ENCODE results near the gene ECT2. TPM values are rescaled to one million over a fixed set of nuclear protein-coding genes. Genes with fewer than 3 reads are reported as not detected.
A peak's percentile ranks its signal among the peaks of the same experiment; 100 is the strongest.

Gene ECT2
- total RNA-seq, 2 donors from 2014 or later, result 42.9 to 72.3 TPM

DNA sequence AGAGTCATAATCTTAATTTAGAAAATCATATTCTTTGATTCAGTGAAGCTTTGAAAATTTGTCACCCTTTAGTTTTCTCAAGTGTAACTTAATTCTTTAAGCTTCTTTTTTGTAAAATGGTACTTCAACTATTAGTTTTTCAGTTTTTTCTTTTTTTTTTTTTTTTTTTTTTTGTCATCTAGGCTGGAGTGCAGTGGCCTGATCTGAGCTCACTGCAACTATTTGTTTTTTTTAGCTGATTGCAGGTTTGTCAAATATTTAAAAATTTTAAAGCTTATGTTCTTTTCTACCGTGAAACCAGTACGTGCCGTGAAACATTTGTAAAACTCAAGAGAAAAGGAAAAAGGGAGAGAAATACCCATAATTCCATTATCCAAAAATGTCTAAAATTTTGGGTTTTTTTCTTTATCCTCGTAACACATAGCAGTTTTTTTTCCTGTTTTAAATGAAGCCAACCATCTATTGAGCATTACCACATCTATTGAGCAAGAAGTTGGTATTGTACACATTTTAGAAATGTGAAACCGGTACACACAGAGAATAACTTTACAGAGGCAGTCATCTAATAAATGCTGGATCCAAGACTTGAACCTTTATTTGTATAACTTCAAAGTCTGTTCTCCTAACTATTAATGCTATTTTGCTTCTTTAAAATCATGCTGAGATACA, 25.7 kb downstream of the ECT2 start:
- ATAC-seq, result no peak
- DNase-seq (ENCODE audit: low spot score in 2 of 2), result no peak
- Mint-ChIP-seq H3K36me3 (peaks cover 12 to 47% of the 10 kb centered on the region in 2 donors), H3K9me3 (no peaks in the 10 kb centered on the region), H3K27ac (no peak overlapping the region)

DNA sequence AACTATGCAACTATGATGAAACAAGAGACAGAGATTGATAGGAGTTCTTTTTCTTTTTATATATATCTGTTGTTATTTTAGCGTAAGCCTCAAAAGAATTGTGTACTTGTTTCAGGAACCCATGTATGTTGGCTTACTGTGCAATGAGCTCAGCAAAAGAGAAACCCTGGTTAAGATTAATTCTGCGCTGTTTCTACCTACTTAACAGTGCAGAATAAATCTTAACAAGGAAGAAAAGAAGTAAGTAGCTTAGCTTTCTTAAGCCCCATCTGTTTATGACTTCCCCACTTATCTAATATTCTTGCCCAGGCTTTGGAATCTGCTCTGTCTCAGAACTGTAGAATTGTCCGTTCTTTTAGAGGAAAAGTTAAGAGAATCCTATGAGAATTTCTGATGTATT, 27.4 kb downstream of the ECT2 start:
- ATAC-seq, result no peak
- no peak for DNase-seq (ENCODE audit: low spot score in 2 of 2)
- peaks cover 12 to 50% of the 10 kb centered on the region in 2 donors for H3K36me3 Mint-ChIP-seq
- H3K9me3 Mint-ChIP-seq, result no peaks in the 10 kb centered on the region
- no peak overlapping the region for H3K27ac Mint-ChIP-seq

GRCh38 chr3:172782235-172782634, 31.7 kb downstream of the ECT2 start:
- DNase-seq (ENCODE audit: low spot score in 2 of 2), result no peak
- Mint-ChIP-seq H3K27ac (no peak overlapping the region), H3K36me3 (peaks cover 0 to 27% of the 10 kb centered on the region in 2 donors), H3K9me3 (no peaks in the 10 kb centered on the region)
- no peak for ATAC-seq

GRCh38 chr3:172786036-172786435, 35.5 kb downstream of the ECT2 start:
- Mint-ChIP-seq H3K36me3 (peaks cover 17 to 33% of the 10 kb centered on the region in 2 donors), H3K9me3 (no peaks in the 10 kb centered on the region), H3K27ac (no peak overlapping the region)
- DNase-seq (ENCODE audit: low spot score in 2 of 2) (no peak), ATAC-seq (no peak)

GRCh38 chr3:172787019-172787418, 36.5 kb downstream of the ECT2 start:
- H3K27ac Mint-ChIP-seq, result no peak overlapping the region
- no peak for ATAC-seq
- peaks cover 17 to 36% of the 10 kb centered on the region in 2 donors for H3K36me3 Mint-ChIP-seq
- H3K9me3 Mint-ChIP-seq, result no peaks in the 10 kb centered on the region
- DNase-seq (ENCODE audit: low spot score in 2 of 2), result no peak

DNA sequence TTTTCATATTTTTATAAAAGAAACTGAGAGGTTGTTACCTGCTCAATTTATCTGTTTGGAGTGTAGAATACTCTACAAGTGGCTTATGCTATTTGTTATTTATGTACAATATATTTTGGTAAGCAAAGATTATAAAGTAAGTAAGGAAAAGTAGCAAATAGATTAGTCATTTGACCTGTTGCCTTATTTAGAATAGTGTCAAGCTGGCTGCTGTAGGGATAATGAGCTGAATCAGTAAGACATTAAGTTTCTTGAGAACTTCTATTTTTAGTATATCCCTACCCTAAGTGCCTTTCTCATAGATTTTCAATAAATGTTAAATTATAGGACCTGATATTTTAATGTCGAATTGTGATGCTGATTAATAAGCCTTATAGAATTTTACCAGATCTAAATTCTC, 37.2 kb downstream of the ECT2 start:
- Mint-ChIP-seq H3K27ac (no peak overlapping the region), H3K36me3 (peaks cover 17 to 36% of the 10 kb centered on the region in 2 donors)
- DNase-seq (ENCODE audit: low spot score in 2 of 2), result no peak

GRCh38 chr3:172799246-172799645, 48.7 kb downstream of the ECT2 start:
- no peak overlapping the region for H3K27ac Mint-ChIP-seq
- peaks cover 0 to 4% of the 10 kb centered on the region in 2 donors for H3K36me3 Mint-ChIP-seq
- no peaks in the 10 kb centered on the region for H3K9me3 Mint-ChIP-seq
- ATAC-seq (no peak), DNase-seq (ENCODE audit: low spot score in 2 of 2) (no peak)

More for the DNA sequence above, 37.2 kb downstream of the ECT2 start:
- no peaks in the 10 kb centered on the region for H3K9me3 Mint-ChIP-seq
- no peak for ATAC-seq

- no peak for ATAC-seq
- H3K9me3 Mint-ChIP-seq, result no peaks in the 10 kb centered on the region
- H3K27ac Mint-ChIP-seq, result no peak overlapping the region
- H3K36me3 Mint-ChIP-seq, result no peaks in the 10 kb centered on the region
- no peak for DNase-seq (ENCODE audit: low spot score in 2 of 2)
These were observed 49.6 kb downstream of the ECT2 start for GRCh38 chr3:172800156-172800555.

- peaks cover 0 to 6% of the 10 kb centered on the region in 2 donors for H3K36me3 Mint-ChIP-seq
- no peaks in the 10 kb centered on the region for H3K9me3 Mint-ChIP-seq
- no peak for DNase-seq (ENCODE audit: low spot score in 2 of 2)
- H3K27ac Mint-ChIP-seq, result no peak overlapping the region
- ATAC-seq, result peak in 1 of 2 donors; percentile 20
These were observed 53.0 kb downstream of the ECT2 start for GRCh38 chr3:172803489-172803888.

GRCh38 chr3:172804323-172804722, 53.8 kb downstream of the ECT2 start:
- no peak for ATAC-seq
- H3K9me3 Mint-ChIP-seq, result no peaks in the 10 kb centered on the region
- H3K27ac Mint-ChIP-seq, result no peak overlapping the region
- peaks cover 0 to 6% of the 10 kb centered on the region in 2 donors for H3K36me3 Mint-ChIP-seq
- no peak for DNase-seq (ENCODE audit: low spot score in 2 of 2)

DNA sequence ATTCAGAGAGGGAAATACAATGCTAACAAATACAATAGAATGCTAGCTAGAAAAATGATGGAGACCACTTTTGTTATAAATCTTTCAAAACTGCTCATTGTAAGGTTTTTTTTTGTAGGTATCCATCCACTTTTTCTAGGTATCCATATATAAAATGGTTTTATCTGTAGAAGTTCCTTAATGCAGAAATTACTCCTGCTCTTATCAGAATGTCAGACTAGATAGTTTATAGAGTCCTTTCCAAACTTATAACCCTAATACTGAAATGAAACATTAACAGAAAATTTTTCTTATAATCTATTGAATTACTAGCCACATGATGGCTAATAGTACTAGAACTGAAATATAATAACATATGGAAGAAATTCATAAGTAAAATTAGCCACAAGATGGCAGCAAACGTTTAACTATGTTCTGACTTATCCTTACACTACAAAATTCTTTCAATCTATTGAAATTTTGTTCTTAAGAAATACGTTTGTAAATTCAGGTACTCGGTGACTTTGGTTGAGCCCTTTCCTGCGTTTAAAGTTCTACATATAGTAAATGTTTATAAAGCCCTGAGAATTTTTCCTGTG, 58.5 kb downstream of the ECT2 start:
- ATAC-seq (no peak), DNase-seq (ENCODE audit: low spot score in 2 of 2) (no peak)
- Mint-ChIP-seq H3K36me3 (peaks cover 0 to 6% of the 10 kb centered on the region in 2 donors), H3K27ac (no peak overlapping the region), H3K9me3 (no peaks in the 10 kb centered on the region)

- H3K36me3 Mint-ChIP-seq, result peaks cover 0 to 6% of the 10 kb centered on the region in 2 donors
- no peaks in the 10 kb centered on the region for H3K9me3 Mint-ChIP-seq
- no peak overlapping the region for H3K27ac Mint-ChIP-seq
- ATAC-seq (no peak), DNase-seq (ENCODE audit: low spot score in 2 of 2) (no peak)
These were observed 60.6 kb downstream of the ECT2 start for GRCh38 chr3:172811099-172811498.

GRCh38 chr3:172813462-172813861, 62.9 kb downstream of the ECT2 start:
- H3K27ac Mint-ChIP-seq, result no peak overlapping the region
- DNase-seq (ENCODE audit: low spot score in 2 of 2) (no peak), ATAC-seq (no peak)
- H3K9me3 Mint-ChIP-seq, result no peaks in the 10 kb centered on the region
- H3K36me3 Mint-ChIP-seq, result no peaks in the 10 kb centered on the region

DNA sequence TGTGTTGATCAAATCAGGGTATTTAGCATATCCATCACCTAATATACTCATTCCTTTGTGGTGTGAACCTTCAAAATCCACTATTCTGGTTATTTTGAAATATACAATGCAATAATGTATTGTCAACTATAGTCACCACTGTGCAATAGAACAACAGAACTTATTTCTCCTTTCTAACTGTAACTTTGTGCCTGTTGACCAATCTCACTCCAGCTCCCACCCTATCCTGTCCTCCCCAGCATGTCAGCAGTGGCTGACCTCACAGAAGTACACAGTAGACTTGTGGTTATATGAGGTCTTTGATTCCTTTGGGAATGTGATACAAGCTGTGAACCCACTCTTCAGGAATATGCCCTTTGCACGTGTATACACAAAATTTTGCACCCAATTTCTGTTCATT, 64.2 kb downstream of the ECT2 start:
- no peaks in the 10 kb centered on the region for H3K9me3 Mint-ChIP-seq
- H3K36me3 Mint-ChIP-seq, result no peaks in the 10 kb centered on the region
- H3K27ac Mint-ChIP-seq, result no peak overlapping the region
- DNase-seq (ENCODE audit: low spot score in 2 of 2), result no peak
- no peak for ATAC-seq

- ATAC-seq (no peak), DNase-seq (ENCODE audit: low spot score in 2 of 2) (no peak)
- Mint-ChIP-seq H3K36me3 (no peaks in the 10 kb centered on the region), H3K27ac (no peak overlapping the region), H3K9me3 (no peaks in the 10 kb centered on the region)
These were observed 65.3 kb downstream of the ECT2 start for GRCh38 chr3:172815857-172816256.

DNA sequence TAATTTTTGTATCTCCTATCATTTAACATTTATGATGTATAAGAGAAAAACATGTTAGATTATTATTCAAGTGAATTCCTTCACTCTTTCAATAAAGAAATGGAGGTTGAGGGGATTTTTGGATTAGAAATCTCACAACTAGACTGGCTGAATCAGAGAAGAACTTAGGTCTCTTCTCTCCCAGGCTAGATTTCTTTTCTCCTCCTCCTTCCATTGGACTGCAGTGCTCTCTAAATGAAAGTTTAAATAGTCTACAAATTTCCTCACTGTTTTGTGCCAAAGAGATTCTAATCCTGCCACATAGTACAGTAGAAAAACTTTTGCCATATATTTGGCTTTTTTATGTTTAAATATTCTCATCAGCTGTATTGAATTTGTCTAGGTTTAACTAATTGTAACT, 65.8 kb downstream of the ECT2 start:
- ATAC-seq (no peak), DNase-seq (ENCODE audit: low spot score in 2 of 2) (no peak)
- Mint-ChIP-seq H3K36me3 (no peaks in the 10 kb centered on the region), H3K27ac (no peak overlapping the region), H3K9me3 (no peaks in the 10 kb centered on the region)

- Mint-ChIP-seq H3K27ac (no peak overlapping the region), H3K9me3 (no peaks in the 10 kb centered on the region), H3K36me3 (no peaks in the 10 kb centered on the region)
- ATAC-seq, result no peak
- no peak for DNase-seq (ENCODE audit: low spot score in 2 of 2)
These were observed 66.4 kb downstream of the ECT2 start for GRCh38 chr3:172816968-172817367.

- H3K9me3 Mint-ChIP-seq, result peaks cover 0 to 3% of the 10 kb centered on the region in 2 donors
- DNase-seq (ENCODE audit: low spot score in 2 of 2) (no peak), ATAC-seq (no peak)
- H3K36me3 Mint-ChIP-seq, result no peaks in the 10 kb centered on the region
- H3K27ac Mint-ChIP-seq, result no peak overlapping the region
These were observed 70.0 kb downstream of the ECT2 start for GRCh38 chr3:172820492-172820891.
